ENCODE measurements around the gene KLF2.

KLF2 gene

DNA sequence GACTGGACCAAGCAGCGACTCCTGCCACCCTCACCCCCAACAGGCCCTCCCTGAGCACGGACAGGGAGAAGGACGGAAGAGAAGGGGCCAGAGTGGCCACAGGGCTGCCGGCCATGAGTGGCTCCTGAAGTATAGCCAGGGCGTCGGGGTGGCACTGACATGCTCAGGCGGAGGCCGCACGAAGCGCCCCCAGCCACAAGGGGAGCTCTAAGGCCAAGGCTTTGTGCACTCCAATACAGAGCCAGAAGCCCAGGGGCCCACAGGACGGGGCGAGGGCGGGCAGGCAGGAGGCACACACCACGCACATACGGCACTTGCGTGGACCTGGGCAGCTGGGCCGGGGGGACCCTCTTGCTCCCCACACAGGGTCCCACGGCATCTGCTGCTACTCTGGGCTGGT lies 52.0 kb downstream of the KLF2 start:
- DNase-seq (ENCODE audit: low read depth in 2 of 2), result no peak

DNA sequence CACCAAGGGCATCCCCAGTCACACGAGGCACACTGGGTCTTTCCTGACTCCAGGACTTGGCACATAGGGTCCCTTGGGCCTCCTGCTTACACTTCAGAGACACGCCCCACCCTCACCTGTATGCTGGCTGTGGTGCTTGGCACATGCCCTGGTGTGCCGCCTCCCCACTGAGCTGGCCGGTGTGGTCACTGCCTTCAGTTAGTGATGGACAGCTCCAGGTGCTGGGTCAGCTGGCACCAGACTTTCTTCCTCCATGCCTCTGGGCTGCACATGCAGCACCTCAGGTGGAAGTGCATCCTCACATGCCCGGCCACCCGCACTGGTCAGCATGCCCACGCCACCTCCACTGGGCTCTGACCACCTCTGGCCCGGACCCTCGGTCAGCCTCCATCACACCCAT lies 52.9 kb downstream of the KLF2 start:
- no peak for DNase-seq (ENCODE audit: low read depth in 2 of 2)
